ENCODE measurements around the gene UBR3.

GRCh38 chr2:169827272-169828140, at the start of gene UBR3:
- TF ChIP-seq, protein P1, sequence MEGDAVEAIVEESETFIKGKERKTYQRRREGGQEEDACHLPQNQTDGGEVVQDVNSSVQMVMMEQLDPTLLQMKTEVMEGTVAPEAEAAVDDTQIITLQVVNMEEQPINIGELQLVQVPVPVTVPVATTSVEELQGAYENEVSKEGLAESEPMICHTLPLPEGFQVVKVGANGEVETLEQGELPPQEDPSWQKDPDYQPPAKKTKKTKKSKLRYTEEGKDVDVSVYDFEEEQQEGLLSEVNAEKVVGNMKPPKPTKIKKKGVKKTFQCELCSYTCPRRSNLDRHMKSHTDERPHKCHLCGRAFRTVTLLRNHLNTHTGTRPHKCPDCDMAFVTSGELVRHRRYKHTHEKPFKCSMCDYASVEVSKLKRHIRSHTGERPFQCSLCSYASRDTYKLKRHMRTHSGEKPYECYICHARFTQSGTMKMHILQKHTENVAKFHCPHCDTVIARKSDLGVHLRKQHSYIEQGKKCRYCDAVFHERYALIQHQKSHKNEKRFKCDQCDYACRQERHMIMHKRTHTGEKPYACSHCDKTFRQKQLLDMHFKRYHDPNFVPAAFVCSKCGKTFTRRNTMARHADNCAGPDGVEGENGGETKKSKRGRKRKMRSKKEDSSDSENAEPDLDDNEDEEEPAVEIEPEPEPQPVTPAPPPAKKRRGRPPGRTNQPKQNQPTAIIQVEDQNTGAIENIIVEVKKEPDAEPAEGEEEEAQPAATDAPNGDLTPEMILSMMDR (conservative IDR thresholded peaks at IDR 0.05 in 1 of 2, IDR thresholded peaks at IDR 0.05 in 1 of 2; ENCODE audit: extremely low read depth in 1 of 2, insufficient read depth in 1 of 2, low read depth in 1 of 2, low read length in 2 of 2) = no peak
- TF ChIP-seq EZH2 (IDR thresholded peaks at IDR 0.05; ENCODE audit: borderline replicate concordance, low read length) = no peak

Measured in mammary epithelial cell (primary cell).